AG10803 (cell line): ENCODE results near the gene MRPL37.
"Not testable (repeated sequence)": the region's sequence is repeated elsewhere in the genome, so short reads cannot be mapped to it uniquely, and the experiment has no call there.

Experiments used
- DNase-seq: peaks from one replicate; pipeline ENCODE4 v3.0.0; 2010; ENCODE audit warnings: low read depth
- H3K4me3 ChIP-seq: 2 replicates; pipeline ENCODE4 v1.5.1; 2011; ENCODE audit warnings: mild to moderate bottlenecking, low read length, control low read depth
- TF ChIP-seq, protein P1 (sequence below): conservative IDR thresholded peaks from 2 replicates; pipeline ENCODE4 v1.5.1; 2011; ENCODE audit warnings: mild to moderate bottlenecking, low read length, control low read depth, inconsistent platforms

MRPL37 gene

DNA sequence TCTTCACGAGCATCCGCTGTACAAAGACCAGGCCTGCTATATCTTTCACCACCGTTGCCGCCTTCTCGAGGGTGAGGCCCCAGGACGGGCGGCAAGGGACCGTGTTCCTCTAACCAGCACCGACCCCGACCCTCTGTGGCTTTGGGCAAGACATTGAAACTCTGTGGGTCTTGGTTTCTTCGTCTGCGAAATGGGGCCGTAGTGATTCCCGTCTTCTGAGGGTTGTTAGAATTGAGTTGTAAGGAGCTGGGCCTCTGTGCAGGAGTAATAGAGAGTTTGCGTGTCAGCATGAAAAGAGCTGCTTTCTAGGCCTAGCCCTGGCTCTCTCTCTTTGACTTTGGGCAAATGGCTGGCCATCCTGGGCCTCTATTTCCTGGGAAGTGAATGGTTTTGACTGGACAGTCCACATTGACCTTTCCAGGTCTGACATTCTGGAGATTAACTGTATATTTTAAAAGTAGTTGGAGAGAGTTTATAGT, 591 bp downstream of the MRPL37 start:
- H3K4me3 ChIP-seq, result peak overlapping the region; percentile 91
- TF ChIP-seq, protein P1, sequence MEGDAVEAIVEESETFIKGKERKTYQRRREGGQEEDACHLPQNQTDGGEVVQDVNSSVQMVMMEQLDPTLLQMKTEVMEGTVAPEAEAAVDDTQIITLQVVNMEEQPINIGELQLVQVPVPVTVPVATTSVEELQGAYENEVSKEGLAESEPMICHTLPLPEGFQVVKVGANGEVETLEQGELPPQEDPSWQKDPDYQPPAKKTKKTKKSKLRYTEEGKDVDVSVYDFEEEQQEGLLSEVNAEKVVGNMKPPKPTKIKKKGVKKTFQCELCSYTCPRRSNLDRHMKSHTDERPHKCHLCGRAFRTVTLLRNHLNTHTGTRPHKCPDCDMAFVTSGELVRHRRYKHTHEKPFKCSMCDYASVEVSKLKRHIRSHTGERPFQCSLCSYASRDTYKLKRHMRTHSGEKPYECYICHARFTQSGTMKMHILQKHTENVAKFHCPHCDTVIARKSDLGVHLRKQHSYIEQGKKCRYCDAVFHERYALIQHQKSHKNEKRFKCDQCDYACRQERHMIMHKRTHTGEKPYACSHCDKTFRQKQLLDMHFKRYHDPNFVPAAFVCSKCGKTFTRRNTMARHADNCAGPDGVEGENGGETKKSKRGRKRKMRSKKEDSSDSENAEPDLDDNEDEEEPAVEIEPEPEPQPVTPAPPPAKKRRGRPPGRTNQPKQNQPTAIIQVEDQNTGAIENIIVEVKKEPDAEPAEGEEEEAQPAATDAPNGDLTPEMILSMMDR, result no peak
- peak; percentile 8 for DNase-seq

DNA sequence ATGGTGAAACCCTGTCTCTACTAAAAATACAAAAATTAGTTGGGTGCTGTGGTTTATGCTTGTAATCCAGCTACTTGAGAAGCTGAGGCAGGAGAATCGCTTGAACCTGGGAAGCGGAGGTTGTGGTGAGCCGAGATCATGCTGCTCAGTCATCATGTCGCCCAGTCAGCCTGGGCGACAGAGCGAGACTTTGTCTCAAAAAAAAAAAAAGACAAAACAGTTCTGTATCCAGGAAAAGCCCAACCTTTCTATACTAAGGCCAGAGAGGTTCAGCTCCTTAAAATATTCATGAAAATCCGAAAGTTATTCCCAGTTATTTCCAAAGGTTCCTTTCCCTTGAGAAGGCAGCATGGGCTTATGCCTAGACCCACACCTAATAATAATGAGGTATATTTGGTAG, 4.2 kb downstream of the MRPL37 start:
- no peak overlapping the region for H3K4me3 ChIP-seq
- TF ChIP-seq, protein P1, result no peak

DNA sequence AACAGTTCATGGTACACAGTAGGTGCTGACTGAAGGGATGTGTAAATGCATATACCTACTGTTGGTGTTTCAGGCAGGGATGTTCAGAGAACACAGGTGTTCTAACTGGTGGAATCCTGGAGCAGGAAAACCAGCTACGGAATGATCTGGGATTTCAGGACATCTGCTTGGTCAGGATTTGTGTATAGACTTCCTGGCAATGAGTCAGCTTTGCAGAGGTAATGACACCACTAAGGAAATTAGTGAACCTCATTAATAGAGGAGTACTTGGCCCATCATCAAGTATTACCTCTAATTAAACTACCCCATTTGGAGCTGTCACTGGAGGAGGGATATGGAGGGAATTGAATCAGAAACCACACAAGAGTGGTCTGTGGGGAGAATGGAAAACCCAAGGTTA, 7.3 kb downstream of the MRPL37 start:
- no peak for DNase-seq
- TF ChIP-seq, protein P1, result no peak
- no peak overlapping the region for H3K4me3 ChIP-seq

More for the DNA sequence above, 4.2 kb downstream of the MRPL37 start:
- no peak for DNase-seq

DNA sequence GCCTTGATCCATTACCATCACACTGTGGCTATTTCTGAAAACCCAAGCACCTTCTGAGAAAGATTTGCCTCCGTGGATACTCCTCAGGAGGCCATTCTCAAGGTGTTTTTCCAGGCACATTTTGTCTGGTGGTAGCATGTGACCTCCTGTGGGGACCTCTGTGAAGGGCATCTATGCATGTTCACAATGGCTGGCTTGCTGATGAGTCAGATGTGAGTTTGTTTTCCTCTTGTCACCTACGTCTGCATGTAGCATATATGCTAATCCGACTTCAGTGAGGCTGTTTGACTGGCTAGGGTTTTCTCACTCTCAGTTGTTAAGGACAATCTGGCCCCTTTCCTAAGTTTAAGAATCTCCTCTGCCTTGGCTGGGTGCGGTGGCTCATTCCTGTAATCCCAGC, 7.9 kb downstream of the MRPL37 start:
- DNase-seq, H3K4me3 ChIP-seq: not testable (repeated sequence)

DNA sequence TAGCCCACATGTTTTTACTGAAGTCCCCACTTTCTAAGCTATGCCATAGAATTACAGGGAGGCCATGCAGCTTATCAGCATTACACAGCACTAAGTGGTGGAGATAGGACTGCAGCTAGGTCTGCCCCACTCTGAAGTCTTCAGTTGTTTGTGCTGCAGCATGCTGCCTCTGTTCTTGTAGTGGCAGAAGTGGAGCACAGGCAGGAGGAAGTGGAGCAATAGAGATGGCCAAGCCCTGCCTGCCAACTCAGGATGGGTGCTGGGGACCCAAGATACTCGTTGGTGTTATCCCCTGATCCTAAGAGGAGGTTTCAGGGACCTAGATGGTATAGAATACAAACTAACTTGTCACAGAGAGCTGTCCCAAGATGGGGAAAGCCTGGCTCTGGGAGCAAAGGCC, 12.9 kb downstream of the MRPL37 start:
- no peak for DNase-seq
- H3K4me3 ChIP-seq, result no peak overlapping the region
- TF ChIP-seq, protein P1, result no peak

DNA sequence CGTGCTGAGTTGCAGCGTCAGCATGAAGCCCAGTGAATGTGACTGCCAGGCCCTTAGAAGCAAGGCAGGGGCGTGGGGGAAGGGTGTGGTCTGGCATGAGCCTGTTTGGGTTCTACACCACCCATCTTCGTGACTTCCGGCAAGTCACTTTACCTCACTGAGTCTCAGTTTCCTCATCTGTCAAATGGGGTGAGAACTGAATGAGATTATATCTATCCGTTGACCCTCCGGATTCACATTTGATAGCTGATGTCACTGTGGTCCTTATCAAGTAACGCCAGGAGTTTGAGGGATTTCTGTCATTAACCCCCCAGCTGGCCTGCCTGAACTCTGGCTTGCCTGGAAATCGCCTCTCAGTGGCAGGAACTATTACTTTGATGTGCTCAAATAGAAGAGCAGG, 15.6 kb downstream of the MRPL37 start:
- TF ChIP-seq, protein P1, result no peak
- H3K4me3 ChIP-seq, result no peak overlapping the region
- DNase-seq, result no peak

DNA sequence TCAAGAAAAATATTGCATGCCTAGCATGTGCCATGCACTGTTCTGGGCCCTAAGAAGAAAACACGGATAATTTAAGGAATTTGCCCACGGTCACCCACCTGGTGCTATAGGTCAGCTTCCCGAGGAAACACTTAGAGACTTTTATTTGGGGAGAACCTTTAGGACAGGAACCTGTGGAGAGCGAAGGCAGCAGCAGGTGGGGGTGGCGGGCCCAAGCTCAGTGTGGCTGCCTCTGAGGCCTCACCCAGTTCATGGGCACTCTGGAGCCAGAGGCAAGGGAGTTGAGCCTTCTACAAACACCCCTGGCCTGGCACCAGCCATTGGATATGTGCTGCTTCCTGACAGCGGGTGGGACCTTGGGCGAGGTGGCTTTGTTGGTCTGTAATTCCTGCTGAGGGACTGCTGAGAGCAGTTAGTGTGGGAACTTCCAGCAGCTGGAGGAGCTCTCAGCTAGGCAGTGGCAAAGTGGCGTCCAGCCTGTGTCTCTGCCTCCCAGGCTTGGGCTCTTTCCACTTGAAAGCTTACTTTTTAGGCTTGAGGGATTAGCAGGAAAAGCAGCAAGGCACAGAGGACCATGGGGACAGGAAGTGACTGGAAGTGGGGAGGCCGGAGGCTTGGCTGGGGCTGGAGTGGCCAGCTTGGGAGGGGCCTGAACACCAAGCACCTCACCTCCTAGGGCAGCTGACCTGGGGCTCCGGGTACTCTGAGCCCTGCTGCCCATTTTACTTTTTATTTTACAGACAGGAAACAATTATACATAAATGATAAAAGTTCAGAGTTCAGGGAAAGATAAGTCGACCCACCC, 19.1 kb downstream of the MRPL37 start:
- peak; percentile 14 for DNase-seq
- TF ChIP-seq, protein P1, result no peak; the same call in 1 of the 2 replicates

More for the DNA sequence above, 19.1 kb downstream of the MRPL37 start:
- no peak overlapping the region for H3K4me3 ChIP-seq
